Measurements from ENCODE around the gene ARAP3.

The ARAP3 gene

DNA sequence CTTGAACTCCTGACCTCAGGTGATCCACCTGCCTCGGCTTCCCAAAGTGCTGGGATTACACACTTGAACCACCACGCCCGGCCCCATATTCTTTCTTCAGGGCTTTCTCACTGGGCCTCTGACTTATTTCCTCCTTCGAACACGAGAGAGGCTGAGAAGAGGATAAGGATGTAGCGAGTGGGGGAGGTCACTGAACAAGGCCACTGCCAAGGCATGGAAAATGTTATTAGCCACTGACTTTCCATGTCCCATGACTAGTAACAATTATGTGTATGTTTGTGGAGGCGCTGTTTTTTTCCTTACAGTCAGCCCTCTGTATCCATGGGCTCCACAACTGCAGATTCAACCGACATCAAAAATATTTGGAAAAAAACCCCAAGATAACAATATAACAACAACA lies 18.5 kb downstream of the ARAP3 start:
- H3K79me2 ChIP-seq (ENCODE audit: low read length), result no peaks in the 10 kb centered on the region
- no peaks in the 10 kb centered on the region for H3K9me3 ChIP-seq (ENCODE audit: insufficient read depth, low read length)
- no peaks in the 10 kb centered on the region for H3K36me3 ChIP-seq (replicated peaks; ENCODE audit: low read depth, low read length)
- no peak overlapping the region for H3K4me3 ChIP-seq (ENCODE audit: low read length)
- TF ChIP-seq EZH2phosphoT487 (IDR thresholded peaks at IDR 0.05; ENCODE audit: low read depth), result no peak
- no peak for TF ChIP-seq CTCF (IDR thresholded peaks at IDR 0.05; ENCODE audit: low read depth, low read length)
- H3K9ac ChIP-seq (ENCODE audit: low read length), result no peak overlapping the region
- H3K4me1 ChIP-seq (ENCODE audit: low read length), result peaks cover 4% of the 10 kb centered on the region; the same call in 1 of the 2 replicates
- H4K20me1 ChIP-seq (ENCODE audit: insufficient read depth, low read length), result no peaks in the 10 kb centered on the region
- H3K27ac ChIP-seq (ENCODE audit: low read length), result no peak overlapping the region
- no peaks in the 10 kb centered on the region for H3K27me3 ChIP-seq (ENCODE audit: low read depth, low read length)
- no peak overlapping the region for H3K4me2 ChIP-seq (ENCODE audit: low read length)
- no peak overlapping the region for H2AFZ ChIP-seq (ENCODE audit: low read depth, low read length)

GRCh38 chr5:141662028-141662427 lies 20.0 kb downstream of the ARAP3 start:
- H3K79me2 ChIP-seq (ENCODE audit: low read length), result no peaks in the 10 kb centered on the region
- H3K27me3 ChIP-seq (ENCODE audit: low read depth, low read length), result no peaks in the 10 kb centered on the region
- H3K4me3 ChIP-seq (ENCODE audit: low read length), result no peak overlapping the region
- TF ChIP-seq CTCF (IDR thresholded peaks at IDR 0.05; ENCODE audit: low read depth, low read length) (no peak), EZH2phosphoT487 (IDR thresholded peaks at IDR 0.05; ENCODE audit: low read depth) (no peak)
- peaks cover 4% of the 10 kb centered on the region; the same call in 1 of the 2 replicates for H3K4me1 ChIP-seq (ENCODE audit: low read length)
- H2AFZ ChIP-seq (ENCODE audit: low read depth, low read length), result no peak overlapping the region
- no peak overlapping the region for H3K27ac ChIP-seq (ENCODE audit: low read length)
- no peaks in the 10 kb centered on the region for H3K9me3 ChIP-seq (ENCODE audit: insufficient read depth, low read length)
- no peaks in the 10 kb centered on the region for H3K36me3 ChIP-seq (replicated peaks; ENCODE audit: low read depth, low read length)
- H3K4me2 ChIP-seq (ENCODE audit: low read length), result no peak overlapping the region
- H4K20me1 ChIP-seq (ENCODE audit: insufficient read depth, low read length), result no peaks in the 10 kb centered on the region
- H3K9ac ChIP-seq (ENCODE audit: low read length), result no peak overlapping the region

DNA sequence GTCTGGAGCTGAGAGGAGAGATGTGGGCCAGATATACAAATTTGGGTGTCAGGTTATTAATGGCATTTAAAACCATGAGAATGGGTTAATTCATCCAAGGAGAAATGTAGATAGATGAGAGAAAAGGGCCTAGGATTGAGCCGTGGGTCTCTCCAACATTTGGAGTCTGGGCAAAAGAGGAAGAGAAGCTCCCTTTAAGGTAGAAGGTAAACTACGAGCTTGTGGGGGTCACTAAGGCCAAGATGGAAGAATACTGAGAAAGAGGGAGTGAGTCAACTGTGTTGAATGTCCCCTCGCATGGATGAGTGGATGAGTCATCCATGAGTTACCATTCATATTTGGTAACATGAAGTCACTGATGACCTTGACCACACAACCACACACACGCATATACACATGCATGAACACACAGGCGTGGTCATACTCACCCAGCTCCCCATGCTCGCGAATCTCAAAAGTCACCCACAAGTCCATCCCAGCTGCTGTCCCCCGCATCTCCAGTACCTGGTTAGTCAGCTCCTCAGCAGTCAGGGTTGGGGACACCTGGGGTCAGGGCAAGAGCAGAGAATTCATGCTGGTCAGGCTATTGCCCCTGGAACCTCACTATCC lies 24.0 kb downstream of the ARAP3 start:
- Histone ChIP-seq H3K4me3 (ENCODE audit: low read length) (no peak overlapping the region), H3K4me2 (ENCODE audit: low read length) (no peak overlapping the region), H3K9me3 (ENCODE audit: insufficient read depth, low read length) (no peaks in the 10 kb centered on the region)

GRCh38 chr5:141657404-141657803 lies 24.6 kb downstream of the ARAP3 start:
- Histone ChIP-seq H3K27ac (ENCODE audit: low read length) (no peak overlapping the region), H3K4me3 (ENCODE audit: low read length) (no peak overlapping the region), H3K9ac (ENCODE audit: low read length) (no peak overlapping the region), H2AFZ (ENCODE audit: low read depth, low read length) (no peak overlapping the region), H3K4me2 (ENCODE audit: low read length) (no peak overlapping the region), H3K79me2 (ENCODE audit: low read length) (no peaks in the 10 kb centered on the region), H3K4me1 (ENCODE audit: low read length) (no peaks in the 10 kb centered on the region), H4K20me1 (ENCODE audit: insufficient read depth, low read length) (no peaks in the 10 kb centered on the region), H3K27me3 (ENCODE audit: low read depth, low read length) (no peaks in the 10 kb centered on the region), H3K36me3 (replicated peaks; ENCODE audit: low read depth, low read length) (no peaks in the 10 kb centered on the region), H3K9me3 (ENCODE audit: insufficient read depth, low read length) (no peaks in the 10 kb centered on the region)
- TF ChIP-seq EZH2phosphoT487 (IDR thresholded peaks at IDR 0.05; ENCODE audit: low read depth) (no peak), CTCF (IDR thresholded peaks at IDR 0.05; ENCODE audit: low read depth, low read length) (no peak)

More for the DNA sequence above, 24.0 kb downstream of the ARAP3 start:
- Histone ChIP-seq H3K36me3 (replicated peaks; ENCODE audit: low read depth, low read length) (no peaks in the 10 kb centered on the region), H3K27ac (ENCODE audit: low read length) (no peak overlapping the region), H3K4me1 (ENCODE audit: low read length) (no peaks in the 10 kb centered on the region), H3K79me2 (ENCODE audit: low read length) (no peaks in the 10 kb centered on the region), H4K20me1 (ENCODE audit: insufficient read depth, low read length) (no peaks in the 10 kb centered on the region), H2AFZ (ENCODE audit: low read depth, low read length) (no peak overlapping the region), H3K27me3 (ENCODE audit: low read depth, low read length) (no peaks in the 10 kb centered on the region), H3K9ac (ENCODE audit: low read length) (no peak overlapping the region)
- TF ChIP-seq EZH2phosphoT487 (IDR thresholded peaks at IDR 0.05; ENCODE audit: low read depth), result no peak
- no peak for TF ChIP-seq CTCF (IDR thresholded peaks at IDR 0.05; ENCODE audit: low read depth, low read length)
